Fibroblast of lung (primary cell): ENCODE measurements around the gene ZNF22. TPM values are rescaled to one million over a fixed set of nuclear protein-coding genes. Genes with fewer than 3 reads are reported as not detected.

Source experiments
- DNase-seq, 2 donors: peaks; one replicate each; pipeline versions ENCODE4 v3.0.0 to v3.0.0-alpha.2; 2010; ENCODE audit warnings: low read depth in 2 of 2
- H2AFZ ChIP-seq: 2 replicates; pipeline ENCODE4 v1.5.1; 2012; ENCODE audit warnings: low read length, control low read depth, inconsistent platforms
- H3K27ac ChIP-seq: 2 replicates; pipeline ENCODE4 v1.5.1; 2011; ENCODE audit warnings: low read length, control low read depth; ENCODE audit not compliant: insufficient read depth
- H3K27me3 ChIP-seq: 2 replicates; pipeline ENCODE4 v1.5.1; 2011; ENCODE audit warnings: mild to moderate bottlenecking, low read length; ENCODE audit not compliant: control insufficient read depth, insufficient read depth
- H3K36me3 ChIP-seq: 2 replicates; pipeline ENCODE4 v1.5.1; 2011; ENCODE audit warnings: low read length; ENCODE audit not compliant: control insufficient read depth, insufficient read depth
- H3K4me1 ChIP-seq: 2 replicates; pipeline ENCODE4 v1.5.1; 2011; ENCODE audit warnings: low read length; ENCODE audit not compliant: control insufficient read depth, insufficient read depth; ENCODE audit errors: extremely low read depth
- H3K4me2 ChIP-seq: 2 replicates; pipeline ENCODE4 v1.5.1; 2011; ENCODE audit warnings: low read length, control low read depth; ENCODE audit not compliant: insufficient read depth; ENCODE audit errors: extremely low read depth
- H3K4me3 ChIP-seq, 4 experiments: fragments of 200-600 bp in 1 of 4; sonication (generic) in 1 of 4; replicated peaks in 1 of 4; 2 replicates each; pipeline ENCODE4 v1.5.1; 2011 to 2016; ENCODE audit warnings: low read length in 4 of 4, low read depth in 3 of 4, mild to moderate bottlenecking in 3 of 4, control low read depth in 2 of 4, inconsistent platforms in 1 of 4, mixed read lengths in 1 of 4; ENCODE audit not compliant: insufficient read depth in 1 of 4; ENCODE audit errors: control extremely low read depth in 1 of 4
- H3K79me2 ChIP-seq: 2 replicates; pipeline ENCODE4 v1.5.1; 2012; ENCODE audit warnings: mild to moderate bottlenecking, low read length, inconsistent platforms; ENCODE audit not compliant: control insufficient read depth, insufficient read depth
- H3K9ac ChIP-seq: 2 replicates; pipeline ENCODE4 v1.5.1; 2011; ENCODE audit warnings: mild to moderate bottlenecking, low read length, control low read depth; ENCODE audit not compliant: insufficient read depth
- H3K9me3 ChIP-seq: 2 replicates; pipeline ENCODE4 v1.5.1; 2012; ENCODE audit warnings: low read depth, low read length; ENCODE audit not compliant: control insufficient read depth, insufficient read depth
- H4K20me1 ChIP-seq: 2 replicates; pipeline ENCODE4 v1.5.1; 2011; ENCODE audit warnings: low read length; ENCODE audit not compliant: control insufficient read depth, insufficient read depth; ENCODE audit errors: extremely low read depth
- CTCF ChIP-seq, 2 donors: IDR thresholded peaks in 1 of 2; conservative IDR thresholded peaks in 1 of 2; 1 replicate in 1 of 2; 2 replicates in 1 of 2; pipeline ENCODE4 v1.5.1; 2011 to 2012; ENCODE audit warnings: low read length in 2 of 2, control low read depth in 1 of 2, inconsistent platforms in 1 of 2, low read depth in 1 of 2, mild to moderate bottlenecking in 1 of 2
- EZH2 ChIP-seq: IDR thresholded peaks from 2 replicates; pipeline ENCODE4 v1.5.1; 2012; ENCODE audit warnings: low read length, control low read depth, mild to moderate bottlenecking; ENCODE audit errors: missing control alignments
- polyA plus RNA-seq, 2 donors: library from polyadenylated mRNA; depleted of rRNA in 1 of 2; stranded (reverse) in 1 of 2; unstranded in 1 of 2; fragments of >200 nt; gene quantifications; 2 replicates each; pipeline ENCODE4 v1.2.1, GENCODE V29; 2011 to 2012; ENCODE audit warnings: missing spikeins in 1 of 2
- total RNA-seq: library from RNA; depleted of rRNA; stranded (reverse); fragments of >200 nt; gene quantifications from 2 replicates; pipeline ENCODE4 v1.2.1, GENCODE V29; 2014

The ZNF22 gene
- total and polyA plus RNA-seq, 2 donors (not counting 1 experiment from before 2014, with no cell fraction given): 16.0 to 23.0 TPM

DNA sequence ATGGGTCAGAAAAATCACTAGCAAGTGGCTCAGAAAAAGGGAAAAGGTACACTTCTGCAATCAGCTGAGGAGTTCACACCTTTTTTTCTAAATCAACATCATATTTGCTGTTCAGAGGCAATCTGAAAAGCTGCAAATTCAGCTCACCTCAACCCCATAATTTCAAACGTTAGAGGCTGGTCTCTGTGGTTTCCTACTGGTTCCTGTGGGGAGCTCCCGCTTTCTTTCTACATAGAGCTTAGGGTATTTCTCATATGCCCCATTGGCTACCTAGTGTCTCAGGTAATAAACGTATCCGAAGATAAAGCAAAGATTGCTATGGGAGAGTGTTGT, 5.2 kb upstream of the ZNF22 start:
- DNase-seq: no peak
- Histone ChIP-seq H3K4me1 (peaks cover 24% of the 10 kb centered on the region), H3K9me3 (no peaks in the 10 kb centered on the region), H3K36me3 (no peaks in the 10 kb centered on the region), H3K4me3 (no peak overlapping the region), H4K20me1 (no peaks in the 10 kb centered on the region), H3K27me3 (no peaks in the 10 kb centered on the region), H3K79me2 (no peaks in the 10 kb centered on the region), H3K9ac (no peak overlapping the region), H2AFZ (no peak overlapping the region), H3K27ac (peak overlapping the region; percentile 27), H3K4me2 (no peak overlapping the region)
- TF ChIP-seq CTCF (conservative IDR thresholded peaks at IDR 0.05 in 1 of 2, IDR thresholded peaks at IDR 0.05 in 1 of 2; ENCODE audit: low read depth in 1 of 2, low read length in 2 of 2) (no peak), EZH2 (no peak)

DNA sequence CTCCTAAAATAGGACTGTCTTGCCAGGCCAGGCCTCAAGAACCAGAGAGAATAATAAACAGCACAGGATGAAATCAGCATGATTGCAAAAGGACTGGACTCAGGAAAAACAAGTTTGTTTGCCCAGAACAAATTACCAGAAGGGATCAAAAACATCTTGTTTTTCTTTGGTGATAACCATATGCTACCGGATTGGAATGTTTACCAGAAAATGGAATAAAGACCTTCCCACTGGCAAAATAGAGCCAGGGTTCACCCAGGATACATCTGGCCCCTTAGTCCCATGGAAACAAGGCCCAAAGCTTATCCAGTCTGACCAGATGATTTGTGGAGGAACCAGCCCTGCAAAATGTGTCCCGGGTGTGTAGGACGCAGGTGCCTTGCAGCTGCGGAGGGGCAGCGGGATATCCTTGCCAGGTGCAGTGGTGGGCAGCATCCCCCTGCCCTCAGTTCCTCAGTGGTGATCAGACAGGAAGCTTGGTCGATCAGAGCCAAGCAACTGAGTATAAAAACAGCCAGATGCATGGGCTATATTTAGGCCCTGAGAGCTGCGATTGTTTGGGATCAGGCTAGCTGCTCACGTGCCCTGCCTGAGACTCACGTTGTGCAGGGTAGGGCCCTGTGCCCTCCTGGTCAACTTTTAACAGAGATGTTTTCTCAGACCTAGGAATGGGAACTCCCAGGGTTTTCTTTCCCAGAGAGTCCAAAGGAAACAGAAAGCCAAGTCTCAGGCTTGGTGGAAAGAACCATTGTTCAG, 4.6 kb upstream of the ZNF22 start:
- Histone ChIP-seq H3K4me2 (no peak overlapping the region), H3K36me3 (no peaks in the 10 kb centered on the region), H3K9ac (peak overlapping the region; percentile 18), H4K20me1 (no peaks in the 10 kb centered on the region), H3K4me3 (no peak overlapping the region), H3K9me3 (no peaks in the 10 kb centered on the region), H3K4me1 (peaks cover 24% of the 10 kb centered on the region), H2AFZ (peak overlapping the region; percentile 80), H3K27me3 (no peaks in the 10 kb centered on the region), H3K79me2 (no peaks in the 10 kb centered on the region), H3K27ac (peak overlapping the region; percentile 27)
- peak in 1 of 2 donors; percentile 84 for DNase-seq
- TF ChIP-seq EZH2 (no peak), CTCF (conservative IDR thresholded peaks at IDR 0.05 in 1 of 2, IDR thresholded peaks at IDR 0.05 in 1 of 2; ENCODE audit: low read depth in 1 of 2, low read length in 2 of 2) (no peak)

DNA sequence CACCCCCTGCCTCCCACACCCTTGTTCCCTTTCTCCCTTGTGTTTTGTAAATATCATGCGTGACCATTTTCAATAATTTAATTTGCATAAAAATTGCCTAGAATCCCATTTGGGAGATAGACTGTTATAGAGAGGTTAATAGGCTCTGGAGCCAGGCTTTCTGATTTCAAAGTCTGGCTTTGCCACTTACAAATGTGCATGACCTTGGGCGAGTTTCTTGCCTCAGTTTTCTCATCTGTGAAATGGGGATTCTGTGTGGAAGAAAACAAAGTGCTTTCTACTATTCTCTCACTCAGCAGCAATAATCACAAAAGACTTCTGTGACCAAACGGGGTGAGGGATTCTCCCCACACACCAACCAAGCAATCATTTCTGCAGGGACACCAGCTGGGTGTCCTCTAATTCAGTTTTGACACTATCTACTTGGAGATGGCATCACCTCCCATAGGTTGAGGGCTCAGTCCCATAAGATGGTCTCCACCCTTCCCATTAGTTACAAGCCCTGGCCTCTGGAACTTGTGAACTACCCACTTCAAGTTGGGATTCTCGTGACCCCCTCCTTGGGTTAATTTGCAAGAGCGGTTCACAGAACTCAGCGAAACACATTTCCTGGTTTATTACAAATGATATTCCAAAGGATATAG, 3.5 kb upstream of the ZNF22 start:
- no peaks in the 10 kb centered on the region for H3K9me3 ChIP-seq
- no peak for DNase-seq
- H3K9ac ChIP-seq: no peak overlapping the region
- no peak overlapping the region for H3K4me2 ChIP-seq
- H3K79me2 ChIP-seq: peaks cover 9% of the 10 kb centered on the region
- no peaks in the 10 kb centered on the region for H4K20me1 ChIP-seq
- H3K27ac ChIP-seq: no peak overlapping the region
- no peak overlapping the region for H2AFZ ChIP-seq
- TF ChIP-seq EZH2 (no peak), CTCF (conservative IDR thresholded peaks at IDR 0.05 in 1 of 2, IDR thresholded peaks at IDR 0.05 in 1 of 2; ENCODE audit: low read depth in 1 of 2, low read length in 2 of 2) (no peak)
- no peaks in the 10 kb centered on the region for H3K36me3 ChIP-seq
- no peak overlapping the region for H3K4me3 ChIP-seq
- H3K4me1 ChIP-seq: peaks cover 24% of the 10 kb centered on the region
- no peaks in the 10 kb centered on the region for H3K27me3 ChIP-seq
